Midbrain (tissue), 1 donor: ENCODE results near the gene FUBP3.

Source experiments
- DNase-seq: peaks from one replicate; lab custom pipeline; 2025; lab: John Stamatoyannopoulos, UW

Gene FUBP3

GRCh38 chr9:130578865-130579737, at the start of gene FUBP3:
FUBP3 (plus strand) TSS chr9:130579577; CDS start chr9:130579681, 104 bp downstream.
- DNase-seq: peak; percentile 96

DNA sequence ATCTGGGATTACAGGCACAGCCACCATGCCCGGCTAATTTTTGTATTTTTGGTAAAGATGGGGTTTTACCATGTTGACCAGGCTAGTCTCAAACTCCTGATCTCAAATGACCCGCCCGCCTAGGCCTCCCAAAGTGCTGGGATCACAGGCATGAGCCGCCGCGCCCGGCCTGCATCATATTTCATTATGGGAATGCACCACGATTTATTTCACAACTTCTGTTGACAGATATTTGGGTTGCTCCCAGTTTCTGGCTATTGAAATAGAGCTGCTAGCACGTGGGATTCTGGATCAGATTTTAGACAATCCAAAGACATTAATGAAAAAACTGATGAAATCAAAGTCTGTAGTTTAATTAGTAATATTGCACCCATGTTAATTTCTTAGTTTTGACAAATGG, 48.4 kb upstream of the FUBP3 start:
- no peak for DNase-seq

DNA sequence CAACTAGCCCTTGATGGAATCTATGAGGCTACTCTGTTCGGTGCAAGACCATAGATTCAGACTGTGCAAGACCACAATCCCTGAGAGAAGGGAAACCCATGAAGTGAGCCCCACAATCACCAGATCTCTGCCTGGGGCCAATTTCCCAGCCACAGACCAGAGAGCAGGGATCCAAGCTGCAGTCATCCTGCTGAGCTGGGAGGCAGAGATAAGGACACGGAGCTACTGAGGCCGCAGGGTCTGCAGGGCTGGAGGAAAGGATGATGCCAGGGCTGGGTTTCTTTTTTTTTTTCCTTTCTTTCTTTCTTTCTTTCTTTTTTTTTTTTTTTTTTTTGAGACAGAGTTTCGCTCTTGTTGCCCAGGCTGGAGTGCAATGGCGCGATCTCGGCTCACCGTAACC, 47.7 kb upstream of the FUBP3 start:
- DNase-seq: no peak

- DNase-seq: no peak
Observed at GRCh38 chr9:130532426-130533080, 46.8 kb upstream of the FUBP3 start.

- no peak for DNase-seq
Observed at GRCh38 chr9:130535818-130536521, 43.4 kb upstream of the FUBP3 start.

DNA sequence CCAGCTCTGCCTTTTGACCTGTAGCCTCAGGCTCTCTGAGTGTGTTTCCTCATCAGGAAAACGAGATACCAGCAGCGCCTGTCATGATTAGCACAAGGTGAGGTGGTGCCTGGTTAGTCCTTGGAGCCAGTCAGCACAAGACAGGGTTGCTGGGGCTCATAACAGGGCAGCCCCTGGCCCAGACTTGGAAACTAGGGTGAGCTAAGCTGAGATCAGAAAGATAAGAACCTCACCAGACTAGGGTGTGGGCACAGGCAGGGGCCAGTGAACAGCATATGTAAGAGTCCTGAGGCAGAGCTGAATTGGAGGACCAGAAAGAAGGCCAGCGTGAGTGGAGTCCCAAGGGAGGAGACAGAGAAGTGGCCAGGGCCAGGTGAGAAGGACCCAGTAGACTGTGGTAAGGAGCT, 42.7 kb upstream of the FUBP3 start:
- DNase-seq: no peak

- DNase-seq: no peak
Observed at GRCh38 chr9:130537346-130538050, 41.9 kb upstream of the FUBP3 start.

DNA sequence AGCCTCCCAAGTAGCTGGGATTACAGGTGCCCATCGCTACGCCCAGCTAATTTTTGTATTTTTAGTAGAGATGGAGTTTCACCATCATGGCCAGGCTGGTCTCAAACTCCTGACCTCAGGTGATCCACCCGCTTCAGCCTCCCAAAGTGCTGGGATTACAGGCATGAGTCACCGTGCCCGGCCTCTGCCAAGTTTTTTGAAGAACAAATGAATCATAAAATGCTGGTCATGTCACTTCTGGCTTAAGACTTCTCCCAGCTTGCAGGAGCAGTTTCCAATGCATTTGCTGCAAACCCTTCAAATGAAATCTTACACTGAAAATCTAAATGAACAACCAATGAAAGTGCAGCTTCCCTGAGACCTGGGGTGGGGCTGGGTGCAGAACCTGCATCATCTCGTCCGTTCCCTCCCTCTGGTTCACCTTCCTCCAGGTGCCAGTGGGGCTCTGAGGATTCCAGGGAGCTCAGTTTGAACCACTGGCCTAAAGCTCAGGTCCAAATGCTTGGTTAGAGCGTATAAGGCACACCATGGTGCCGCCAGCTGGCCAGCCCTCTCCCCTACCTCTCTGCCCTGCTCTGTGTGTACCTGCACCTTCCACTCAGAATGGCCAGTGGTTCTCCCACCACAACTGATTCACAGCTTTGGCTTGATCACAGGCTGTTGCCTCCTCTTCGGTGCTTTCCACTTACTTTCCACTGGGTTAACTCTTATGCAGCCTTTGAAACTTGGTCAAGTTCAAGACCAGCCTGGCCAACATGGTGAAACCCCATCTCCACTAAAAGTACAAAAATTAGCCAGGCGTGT, 39.8 kb upstream of the FUBP3 start:
- DNase-seq: no peak

GRCh38 chr9:130541533-130541932, 37.8 kb upstream of the FUBP3 start:
- DNase-seq: no peak

DNA sequence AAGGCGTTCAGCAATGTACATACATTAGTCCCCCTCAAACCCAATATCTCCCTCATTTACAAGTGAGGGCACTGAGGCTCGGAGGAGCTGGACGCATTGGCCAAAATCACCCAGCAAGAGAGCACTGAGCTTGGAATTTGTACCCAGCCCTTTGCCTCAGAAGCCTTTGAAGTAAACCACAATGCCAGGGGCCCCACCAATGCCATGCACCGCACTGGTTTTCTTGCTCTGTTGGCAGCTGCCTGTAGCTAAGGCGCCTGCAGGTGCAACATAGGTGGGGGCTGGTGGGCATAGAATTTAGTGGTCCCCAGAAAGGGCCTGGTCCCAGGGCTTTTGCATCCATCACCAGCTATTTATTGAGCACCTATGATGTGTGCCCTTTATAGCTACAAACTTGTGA, 37.3 kb upstream of the FUBP3 start:
- DNase-seq: no peak

- no peak for DNase-seq
Observed at GRCh38 chr9:130542457-130543228, 36.7 kb upstream of the FUBP3 start.

DNA sequence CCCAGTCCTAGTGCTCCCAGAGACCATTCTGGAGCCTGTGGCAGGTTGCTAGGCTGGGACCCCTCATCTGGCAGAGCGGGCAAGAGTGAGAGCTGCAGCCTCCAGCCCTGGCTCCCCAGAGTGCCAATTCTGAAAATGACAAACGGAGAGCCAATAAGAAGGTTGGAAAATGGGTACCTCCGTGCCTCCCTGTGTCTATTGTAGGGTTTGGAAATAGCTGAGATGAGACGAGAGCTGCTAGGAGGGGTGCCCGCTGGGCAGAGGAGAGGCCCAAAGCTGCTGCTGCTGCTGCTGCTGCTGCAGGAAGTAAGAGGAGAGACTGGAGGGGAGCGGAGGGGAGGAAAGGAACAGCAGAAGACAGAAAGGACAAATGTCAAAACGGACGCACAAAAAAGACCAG, 36.0 kb upstream of the FUBP3 start:
- DNase-seq: no peak

- DNase-seq: no peak
Observed at GRCh38 chr9:130543859-130544258, 35.5 kb upstream of the FUBP3 start.

DNA sequence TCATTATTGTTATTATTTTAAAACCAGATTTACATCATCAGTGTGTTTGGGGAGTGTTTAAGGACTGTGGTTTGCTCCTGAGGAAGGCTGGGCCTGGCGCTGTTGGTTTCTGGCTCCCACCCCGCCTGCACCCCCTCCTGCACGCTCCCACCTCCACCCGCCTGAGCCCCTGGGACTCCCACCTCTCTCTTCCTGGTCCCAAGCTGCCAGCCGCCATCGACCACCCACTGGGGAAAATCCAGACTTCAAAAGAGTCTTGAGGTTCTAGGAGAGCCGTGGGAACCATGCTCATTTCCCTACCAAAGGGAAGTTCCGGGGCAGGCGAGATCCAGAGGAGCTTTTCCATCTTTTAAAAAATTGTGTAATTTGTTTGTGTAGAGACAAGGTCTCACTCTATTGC, 35.0 kb upstream of the FUBP3 start:
- DNase-seq: no peak

- no peak for DNase-seq
Observed at GRCh38 chr9:130548103-130548502, 31.3 kb upstream of the FUBP3 start.

DNA sequence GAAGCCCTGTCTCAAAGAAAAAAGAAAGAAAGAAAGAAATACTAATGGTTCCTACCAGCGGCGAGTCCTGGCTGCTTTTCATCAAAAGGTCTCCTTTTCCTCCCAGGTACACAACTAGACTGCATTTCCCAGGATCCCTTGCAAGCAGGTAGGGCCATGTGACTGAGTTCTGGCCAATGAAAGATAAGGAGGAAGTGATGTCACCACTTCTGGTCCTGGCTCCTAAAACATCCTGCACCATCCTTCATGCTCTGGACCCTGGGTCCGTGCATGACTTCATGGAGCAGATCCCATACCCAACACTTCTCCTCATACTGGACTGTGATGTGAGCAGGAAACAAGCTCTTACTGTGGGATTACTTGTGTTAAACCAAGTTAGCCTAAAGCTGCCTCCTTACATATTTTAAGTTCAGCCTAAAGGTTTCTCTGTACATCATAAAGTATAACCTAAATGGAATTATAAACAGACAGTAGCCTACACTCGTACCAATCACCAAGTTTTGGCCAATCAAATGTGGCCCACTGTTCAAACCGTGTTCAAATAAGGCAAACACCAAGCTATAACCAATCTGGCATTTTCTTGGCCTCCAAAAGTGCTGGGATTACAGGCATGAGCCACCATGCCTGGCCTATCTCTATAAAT, 30.2 kb upstream of the FUBP3 start:
- DNase-seq: no peak

GRCh38 chr9:130554606-130555005, 24.8 kb upstream of the FUBP3 start:
- DNase-seq: no peak

- no peak for DNase-seq
Observed at GRCh38 chr9:130555061-130555460, 24.3 kb upstream of the FUBP3 start.

DNA sequence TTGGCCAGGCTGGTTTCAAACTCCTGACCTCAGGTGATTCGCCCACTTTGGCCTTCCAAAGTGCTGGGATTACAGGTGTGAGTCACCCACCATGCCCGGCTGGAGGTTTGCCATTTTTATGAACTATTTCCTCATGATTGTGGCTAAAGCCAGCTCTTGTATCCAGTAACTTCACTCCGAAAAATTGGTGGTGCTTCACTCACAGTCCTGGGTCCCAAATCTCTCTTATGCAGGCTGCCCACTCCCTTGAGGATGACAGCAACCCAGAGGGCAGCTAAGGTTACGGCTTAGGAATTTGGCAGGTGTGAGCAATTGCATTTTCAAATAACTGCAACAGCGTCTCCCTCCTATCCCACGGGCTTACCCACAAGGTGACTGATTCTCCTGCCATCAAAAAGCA, 23.4 kb upstream of the FUBP3 start:
- no peak for DNase-seq
